Motor neuron (in vitro differentiated cells): Measurements from ENCODE around the gene KRT38. TPM values are rescaled to one million over a fixed set of nuclear protein-coding genes. Genes with fewer than 3 reads are reported as not detected.

Experiments
- ATAC-seq, 8 experiments: fragments of 200-7000 bp; cut with Tn5 transposase; replicated peaks in 6 of 8; 2 replicates each; pipeline ENCODE4 v1.8.0; 2021; ENCODE audit warnings: mild to moderate bottlenecking in 8 of 8, moderate library complexity in 8 of 8
- H3K27ac ChIP-seq, 2 donors: fragments of 250-450 bp; sonication (Bioruptor Pico); 2 replicates each; pipeline ENCODE4 v1.9.0; 2021; ENCODE audit warnings: antibody characterized with exemption in 2 of 2, mild to moderate bottlenecking in 2 of 2, moderate library complexity in 1 of 2
- H3K4me1 ChIP-seq, 2 donors: fragments of 250-450 bp; sonication (Bioruptor Pico); replicated peaks in 1 of 2; 2 replicates each; pipeline ENCODE4 v1.6.1; 2021; ENCODE audit warnings: antibody characterized with exemption in 2 of 2, mild to moderate bottlenecking in 2 of 2, moderate library complexity in 1 of 2
- H3K4me3 ChIP-seq, 5 donors: fragments of 250-450 bp; sonication (Bioruptor Pico); 2 replicates each; pipeline ENCODE4 v1.9.0; 2021; ENCODE audit warnings: antibody characterized with exemption in 5 of 5, mild to moderate bottlenecking in 5 of 5, moderate library complexity in 4 of 5
- WGBS, 10 experiments: fragments of 450-650 bp; shearing (Covaris generic); methylation state at CpG; one replicate each; pipeline ENCODE4 v1.0.0; 2022; 5-methylcytosine and 5-hydroxymethylcytosine counted together
- in situ Hi-C, 9 experiments: fragments of 400-800 bp; cut with MboI; loops; one replicate each; pipeline ENCODE4 v1.15.0; 2021; ENCODE audit warnings: low sequenced_read_pairs in 9 of 9, low pct_unique_long_range_greater_than_20kb in 2 of 9; ENCODE audit not compliant: unreplicated experiment in 9 of 9
- total RNA-seq, 8 experiments: library from RNA; unstranded; fragments of 300-600 nt; gene quantifications; 2 replicates each; pipeline versions ENCODE4 v1.2.3 to v1.2.4, GENCODE V29; 2022

KRT38 gene
- total RNA-seq, 8 experiments from 2014 or later: 0.11 to 0.92 (median 0.71) TPM; not detected in 5

- 71 to 100% (median 98%) methylated on average over 1 to 5 of the region's 6 CpGs; no CpG with 5 or more reads in 5 of the 10 experiments for WGBS, 10 experiments
- in situ Hi-C loops: loop anchor here in 1 of 9 experiments (25.0 kb wide), 1 partner anchor 95 kb away; the partner anchor contains the start of genes KRT13 and KRT15
- peak in 1 of 8 experiments; percentile 70 for ATAC-seq
- H3K4me3 ChIP-seq: no peak overlapping the region
- no peak overlapping the region for H3K27ac ChIP-seq
- H3K4me1 ChIP-seq: peaks cover 5 to 16% of the 10 kb centered on the region in 2 donors
These were observed 23.7 kb downstream of the KRT38 start for GRCh38 chr17:41417127-41417526.

GRCh38 chr17:41416479-41416878 lies 24.3 kb downstream of the KRT38 start:
- peak in 2 of 8 experiments; percentile 46 to 79 for ATAC-seq
- H3K4me1 ChIP-seq: peaks cover 5 to 16% of the 10 kb centered on the region in 2 donors
- WGBS, 10 experiments: 59 to 100% (median 86%) methylated on average over 1 to 5 of the region's 5 CpGs; no CpG with 5 or more reads in 1 of the 10 experiments
- peak overlapping the region in 1 of 2 donors; percentile 8 for H3K27ac ChIP-seq
- no peak overlapping the region for H3K4me3 ChIP-seq
- in situ Hi-C loops: loop anchor here in 1 of 9 experiments (25.0 kb wide), 1 partner anchor 96 kb away; the partner anchor contains the start of genes KRT13 and KRT15

DNA sequence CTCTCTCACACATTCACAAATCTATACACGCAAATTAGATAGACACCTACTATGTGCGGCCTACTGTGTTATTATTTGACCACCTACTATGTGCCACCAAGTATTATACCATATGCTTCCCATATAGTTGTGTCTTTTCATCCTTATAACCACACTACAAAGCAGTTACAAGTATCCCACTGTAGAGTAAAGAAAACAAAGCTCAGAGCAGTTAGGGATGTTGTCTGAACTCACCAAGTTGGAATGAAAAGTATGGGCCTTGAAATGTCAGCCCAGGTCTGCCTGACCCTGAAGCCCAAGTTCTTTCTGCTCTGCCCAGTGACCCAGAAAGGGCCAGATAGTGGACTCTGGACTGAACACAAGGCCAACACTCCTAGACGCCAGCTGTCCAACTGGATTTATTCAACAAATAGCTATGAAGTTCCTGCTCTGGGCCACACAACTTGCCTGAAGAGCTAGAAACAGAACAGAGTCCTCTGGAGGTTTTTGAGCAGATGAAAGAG lies 24.9 kb downstream of the KRT38 start:
- H3K4me1 ChIP-seq: peaks cover 5 to 16% of the 10 kb centered on the region in 2 donors
- H3K4me3 ChIP-seq: no peak overlapping the region
- in situ Hi-C loops: loop anchor here in 1 of 9 experiments (25.0 kb wide), 1 partner anchor 96 kb away; the partner anchor contains the start of genes KRT13 and KRT15
- peak overlapping the region in 1 of 2 donors; percentile 8 for H3K27ac ChIP-seq
- WGBS, 10 experiments: 20 to 100% (median 96%) methylated on average over 1 to 3 of the region's 3 CpGs; no CpG with 5 or more reads in 1 of the 10 experiments
- ATAC-seq: no peak

DNA sequence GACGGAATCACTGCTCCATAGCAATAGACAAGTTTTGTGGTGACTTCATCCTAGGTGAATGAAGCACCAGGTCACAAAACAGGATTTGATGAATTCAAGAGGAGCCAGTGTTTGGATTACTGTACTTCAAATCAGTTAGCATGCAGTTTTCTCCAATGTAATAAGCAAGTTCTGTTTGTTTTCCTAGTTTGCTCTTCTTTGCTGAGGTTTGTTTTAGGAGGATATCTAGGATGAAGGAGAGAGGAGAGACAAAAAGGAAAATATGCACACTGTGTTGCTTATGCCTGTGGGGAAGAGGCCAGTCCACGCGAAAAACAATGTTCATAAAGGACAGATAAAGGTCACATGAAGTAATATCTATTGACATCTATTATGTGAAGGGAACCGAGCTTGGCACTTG lies 25.4 kb downstream of the KRT38 start:
- H3K4me1 ChIP-seq: peaks cover 5 to 16% of the 10 kb centered on the region in 2 donors
- 88 to 100% (median 96%) methylated on average over 2 to 4 of the region's 4 CpGs; no CpG with 5 or more reads in 1 of the 10 experiments for WGBS, 10 experiments
- no peak for ATAC-seq
- in situ Hi-C loops: loop anchor here in 1 of 9 experiments (25.0 kb wide), 1 partner anchor 97 kb away; the partner anchor contains the start of genes KRT13 and KRT15
- H3K4me3 ChIP-seq: no peak overlapping the region
- no peak overlapping the region for H3K27ac ChIP-seq

DNA sequence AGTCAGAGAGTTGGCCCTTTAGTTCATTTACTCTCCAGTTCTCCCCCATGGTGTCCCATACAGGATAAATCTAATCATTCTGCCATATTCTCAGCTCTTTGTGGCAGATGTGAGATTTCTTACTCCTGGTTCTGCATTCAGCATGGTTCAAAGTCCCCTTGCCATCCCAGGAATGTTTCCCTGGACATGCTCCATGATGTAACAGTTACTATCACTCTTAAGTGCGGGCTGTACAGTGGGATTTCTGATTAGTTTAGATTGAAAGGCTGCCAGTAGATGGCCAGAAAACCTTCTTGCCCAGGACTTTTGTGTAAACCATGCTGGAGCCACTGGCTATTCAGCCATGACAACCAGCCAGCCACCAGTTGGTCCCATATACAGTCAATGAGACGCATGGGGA lies 26.8 kb downstream of the KRT38 start:
- Histone ChIP-seq H3K4me3 (no peak overlapping the region), H3K27ac (no peak overlapping the region), H3K4me1 (peaks cover 5 to 16% of the 10 kb centered on the region in 2 donors)
- ATAC-seq: no peak
- in situ Hi-C loops: loop anchor here in 1 of 9 experiments (25.0 kb wide), 1 partner anchor 98 kb away; the partner anchor contains the start of genes KRT13 and KRT15
- 100% methylated on average over 1 to 2 of the region's 2 CpGs; no CpG with 5 or more reads in 5 of the 10 experiments for WGBS, 10 experiments

- Histone ChIP-seq H3K4me1 (peaks cover 5 to 16% of the 10 kb centered on the region in 2 donors), H3K4me3 (no peak overlapping the region), H3K27ac (no peak overlapping the region)
- in situ Hi-C loops: loop anchor here in 1 of 9 experiments (25.0 kb wide), 1 partner anchor 99 kb away; the partner anchor contains the start of genes KRT13 and KRT15
- WGBS, 10 experiments: 0 to 100% (median 36%) methylated on average over 1 to 5 of the region's 5 CpGs; no CpG with 5 or more reads in 1 of the 10 experiments
- ATAC-seq: peak in 4 of 8 experiments; percentile 28 to 100 (median 98)
These were observed 27.3 kb downstream of the KRT38 start for GRCh38 chr17:41413353-41413957.

DNA sequence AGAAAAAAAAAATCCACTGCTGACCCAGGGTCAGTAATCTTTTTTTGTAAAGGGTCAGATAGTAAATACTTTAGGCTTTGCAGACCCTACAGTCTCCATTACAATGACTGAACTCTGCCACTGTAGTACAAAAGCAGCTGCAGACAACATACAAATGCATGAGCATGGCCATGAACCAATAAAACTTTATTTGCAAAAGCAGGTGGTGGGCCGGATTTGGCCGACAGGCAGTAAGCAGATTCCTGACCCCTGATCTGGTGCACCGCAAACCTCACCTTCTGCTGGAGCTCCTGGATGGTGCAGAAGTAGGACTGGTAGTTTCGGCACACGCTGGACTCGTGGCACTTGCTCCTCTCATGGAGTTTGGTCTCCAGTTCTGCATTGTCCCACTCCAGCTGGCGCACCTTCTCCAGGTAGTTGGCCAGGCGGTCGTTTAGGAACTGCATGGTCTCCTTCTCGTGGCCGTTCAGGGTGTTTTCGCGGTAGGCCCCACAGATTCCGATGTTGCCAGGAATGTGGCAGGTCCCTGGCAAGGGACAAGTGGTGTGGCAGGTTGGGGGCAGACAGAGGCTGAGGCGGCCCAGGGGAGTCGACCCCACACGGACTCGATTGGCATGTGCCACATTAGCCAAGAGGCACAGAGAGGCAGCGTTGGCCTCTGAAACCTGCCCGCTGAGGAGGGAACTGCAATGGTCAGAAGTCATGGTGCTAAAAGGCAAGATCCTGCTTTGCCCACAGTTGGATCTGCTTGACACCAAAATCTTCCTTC lies 29.5 kb downstream of the KRT38 start:
- no peak for ATAC-seq
- H3K4me1 ChIP-seq: peaks cover 5 to 9% of the 10 kb centered on the region in 2 donors
- no peak overlapping the region for H3K27ac ChIP-seq
- 79 to 100% (median 92%) methylated on average over 1 to 19 of the region's 20 CpGs; no CpG with 5 or more reads in 1 of the 10 experiments for WGBS, 10 experiments
- in situ Hi-C loops: loop anchor here in 1 of 9 experiments (25.0 kb wide), 1 partner anchor 101 kb away; the partner anchor contains the start of genes KRT13 and KRT15
- no peak overlapping the region for H3K4me3 ChIP-seq

GRCh38 chr17:41407226-41407625 lies 33.6 kb downstream of the KRT38 start:
- WGBS, 10 experiments: 82 to 100% (median 96%) methylated on average over 1 to 7 of the region's 10 CpGs; no CpG with 5 or more reads in 1 of the 10 experiments
- Histone ChIP-seq H3K4me3 (no peak overlapping the region), H3K4me1 (peaks cover 0 to 7% of the 10 kb centered on the region in 2 donors), H3K27ac (no peak overlapping the region)
- no peak for ATAC-seq
- in situ Hi-C loops: loop anchor here in 1 of 9 experiments (25.0 kb wide), 1 partner anchor 105 kb away; the partner anchor contains the start of genes KRT13 and KRT15

DNA sequence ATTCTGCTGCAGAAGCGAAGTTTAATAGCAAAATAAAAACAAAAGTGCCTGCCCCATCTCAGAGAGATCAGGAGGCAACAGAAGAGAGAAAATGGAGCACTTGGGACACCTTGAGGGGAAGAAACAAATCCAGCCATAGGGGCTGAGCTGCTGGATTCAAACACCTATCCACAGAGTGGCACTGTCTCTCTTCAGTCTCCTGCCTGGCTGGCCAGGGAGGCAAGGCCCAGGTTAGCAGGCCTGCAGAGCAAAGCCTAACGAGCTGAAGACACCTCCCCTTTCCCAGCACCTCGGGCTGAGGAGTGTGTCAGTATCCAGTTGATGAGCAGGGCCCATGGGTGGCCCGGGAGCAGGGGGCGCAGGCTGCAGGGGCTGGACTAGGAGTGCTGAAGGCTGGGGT lies 34.6 kb downstream of the KRT38 start:
- ATAC-seq: peak in 2 of 8 experiments; percentile 31 to 38
- H3K27ac ChIP-seq: no peak overlapping the region
- H3K4me1 ChIP-seq: peaks cover 0 to 7% of the 10 kb centered on the region in 2 donors
- WGBS, 10 experiments: 0 to 86% (median 43%) methylated on average over 1 to 4 of the region's 5 CpGs; no CpG with 5 or more reads in 6 of the 10 experiments
- H3K4me3 ChIP-seq: no peak overlapping the region
- in situ Hi-C loops: loop anchor here in 1 of 9 experiments (25.0 kb wide), 1 partner anchor 106 kb away; the partner anchor contains the start of genes KRT13 and KRT15

GRCh38 chr17:41404024-41404671 lies 36.6 kb downstream of the KRT38 start:
- peaks cover 0 to 7% of the 10 kb centered on the region in 2 donors for H3K4me1 ChIP-seq
- peak; percentile 41 to 95 (median 91) for ATAC-seq
- no peak overlapping the region for H3K4me3 ChIP-seq
- 0 to 81% (median 62%) methylated on average over 2 to 7 of the region's 7 CpGs; no CpG with 5 or more reads in 3 of the 10 experiments for WGBS, 10 experiments
- in situ Hi-C loops: loop anchor here in 1 of 9 experiments (25.0 kb wide), 1 partner anchor 108 kb away; the partner anchor contains the start of genes KRT13 and KRT15
- no peak overlapping the region for H3K27ac ChIP-seq

DNA sequence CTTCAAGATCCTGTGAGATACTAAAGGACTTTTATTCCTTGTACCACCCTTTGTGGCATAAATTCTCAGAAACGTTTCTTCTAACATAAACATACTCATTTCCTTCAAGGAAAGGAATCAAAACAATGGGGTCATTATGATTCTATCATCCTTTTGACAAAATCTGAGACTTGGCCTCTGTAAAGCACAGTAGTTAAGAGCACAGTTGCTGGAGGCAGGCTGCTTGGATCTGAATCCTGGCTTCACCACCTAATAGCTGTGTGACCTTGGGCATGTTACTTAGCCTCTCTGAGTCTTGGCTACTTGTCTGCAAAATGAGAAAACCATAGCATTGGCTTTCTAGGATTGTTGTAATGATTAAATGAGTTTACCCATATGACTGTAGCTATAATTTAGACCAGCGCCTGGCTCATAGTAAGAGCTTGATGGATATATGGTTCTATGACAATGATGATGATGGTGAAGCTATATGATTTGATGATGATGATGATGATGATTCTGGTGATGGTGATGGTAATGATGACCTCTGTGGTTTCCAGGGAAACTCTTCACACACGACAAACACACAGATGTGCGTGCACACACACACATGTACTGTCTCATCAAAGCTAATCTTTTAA lies 37.3 kb downstream of the KRT38 start:
- in situ Hi-C loops: loop anchor here in 1 of 9 experiments (25.0 kb wide), 1 partner anchor 109 kb away; the partner anchor contains the start of genes KRT13 and KRT15

More for the DNA sequence above, 37.3 kb downstream of the KRT38 start:
- no peak for ATAC-seq
- no peak overlapping the region for H3K4me3 ChIP-seq
- no peak overlapping the region for H3K27ac ChIP-seq
- 0 to 100% (median 60%) methylated on average over 1 to 4 of the region's 4 CpGs; no CpG with 5 or more reads in 1 of the 10 experiments for WGBS, 10 experiments
- H3K4me1 ChIP-seq: peaks cover 0 to 7% of the 10 kb centered on the region in 2 donors
